Keratinocyte (primary cell): ENCODE measurements around the gene EWSR1. TPM values are rescaled to one million over a fixed set of nuclear protein-coding genes. Genes with fewer than 3 reads are reported as not detected.

ENCODE experiments used
- DNase-seq: peaks from one replicate; pipeline ENCODE4 v3.0.0-alpha.2; 2011; ENCODE audit warnings: low read depth, missing footprints, low spot score
- FAIRE-seq: peaks from 2 replicates; lab custom pipeline; 2011; peaks lifted over from hg19 to GRCh38; lab: Jason Lieb, UNC
- H2AFZ ChIP-seq: 2 replicates; pipeline ENCODE4 v1.6.0; 2012; ENCODE audit warnings: low read length, control low read depth, inconsistent platforms; ENCODE audit not compliant: control insufficient read depth
- H3K27ac ChIP-seq: 2 replicates; pipeline ENCODE4 v1.5.1; 2011; ENCODE audit warnings: low read length; ENCODE audit not compliant: control insufficient read depth, insufficient read depth
- H3K27me3 ChIP-seq: 3 replicates; pipeline ENCODE4 v1.6.0; 2011; ENCODE audit warnings: low read length; ENCODE audit not compliant: control insufficient read depth, insufficient read depth; ENCODE audit errors: extremely low read depth
- H3K36me3 ChIP-seq, 2 experiments: 2 replicates in 1 of 2; 3 replicates in 1 of 2; pipeline ENCODE4 v1.5.1; 2011; ENCODE audit warnings: low read length in 2 of 2, mild to moderate bottlenecking in 1 of 2; ENCODE audit not compliant: control insufficient read depth in 2 of 2, insufficient read depth in 2 of 2; ENCODE audit errors: extremely low read depth in 1 of 2
- H3K4me1 ChIP-seq: 3 replicates; pipeline ENCODE4 v1.5.1; 2011; ENCODE audit warnings: low read length; ENCODE audit not compliant: control insufficient read depth, insufficient read depth; ENCODE audit errors: extremely low read depth
- H3K4me2 ChIP-seq: 3 replicates; pipeline ENCODE4 v1.6.0; 2011; ENCODE audit warnings: low read depth, low read length; ENCODE audit not compliant: control insufficient read depth, insufficient read depth; ENCODE audit errors: extremely low read depth
- H3K4me3 ChIP-seq, 3 experiments: fragments of 200-600 bp in 1 of 3; sonication (generic) in 1 of 3; 2 replicates in 2 of 3; 3 replicates in 1 of 3; pipeline ENCODE4 v1.5.1; 2011 to 2016; ENCODE audit warnings: low read length in 3 of 3, mild to moderate bottlenecking in 3 of 3, control low read depth in 2 of 3, inconsistent platforms in 1 of 3, low read depth in 1 of 3, mixed read lengths in 1 of 3, mixed run types in 1 of 3, moderate library complexity in 1 of 3; ENCODE audit not compliant: control insufficient read depth in 2 of 3, insufficient read depth in 2 of 3; ENCODE audit errors: extremely low read depth in 1 of 3
- H3K79me2 ChIP-seq: 2 replicates; pipeline ENCODE4 v1.6.0; 2012; ENCODE audit warnings: low read length; ENCODE audit not compliant: control insufficient read depth, insufficient read depth
- H3K9ac ChIP-seq: 3 replicates; pipeline ENCODE4 v1.6.0; 2011; ENCODE audit warnings: low read length; ENCODE audit not compliant: control insufficient read depth, insufficient read depth; ENCODE audit errors: extremely low read depth
- H3K9me1 ChIP-seq: 3 replicates; pipeline ENCODE4 v1.6.0; 2011; ENCODE audit warnings: low read length; ENCODE audit not compliant: control insufficient read depth, insufficient read depth; ENCODE audit errors: extremely low read depth
- H3K9me3 ChIP-seq: 2 replicates; pipeline ENCODE4 v1.5.1; 2012; ENCODE audit warnings: low read depth, low read length; ENCODE audit not compliant: control insufficient read depth
- H4K20me1 ChIP-seq: 3 replicates; pipeline ENCODE4 v1.6.0; 2011; ENCODE audit warnings: low read length; ENCODE audit not compliant: control insufficient read depth, insufficient read depth; ENCODE audit errors: extremely low read depth
- CTCF ChIP-seq, 3 experiments: IDR thresholded peaks in 1 of 3; conservative IDR thresholded peaks in 1 of 3; optimal IDR thresholded peaks in 1 of 3; 2 replicates in 2 of 3; 3 replicates in 1 of 3; pipeline versions ENCODE3 to v1.5.1; 2011; ENCODE audit warnings: low read length in 3 of 3, mild to moderate bottlenecking in 3 of 3, moderate library complexity in 2 of 3, control low read depth in 1 of 3, inconsistent platforms in 1 of 3; ENCODE audit not compliant: insufficient read depth in 2 of 3; ENCODE audit errors: extremely low read depth in 1 of 3
- EZH2 ChIP-seq: IDR thresholded peaks from one replicate; pipeline ENCODE4 v1.6.1; 2012; ENCODE audit warnings: inconsistent platforms, mild to moderate bottlenecking, low read length, moderate library complexity
- dilution Hi-C: fragments of 300-500 bp; cut with MboI; formaldehyde crosslinking; loops from one replicate; pipeline ENCODE4 v1.7.0; 2020; ENCODE audit warnings: low sequenced_read_pairs; ENCODE audit not compliant: extremely low pct_ligation_motif_present
- polyA plus RNA-seq, 5 experiments: library from polyadenylated mRNA; depleted of rRNA in 3 of 5; stranded (reverse) in 3 of 5; stranded (forward) in 1 of 5; unstranded in 1 of 5; fragments of >200 nt; gene quantifications; 1 replicate in 1 of 5; 2 replicates in 3 of 5; 3 replicates in 1 of 5; pipeline versions ENCODE4 v1.2.1 to v1.2.3, GENCODE V29; 2011 to 2012; ENCODE audit warnings: missing spikeins in 2 of 5, low read depth in 1 of 5, low replicate concordance in 1 of 5

The EWSR1 gene
- polyA plus RNA-seq, 1 donor (not counting 4 experiments of a cell fraction or from before 2014, with no cell fraction given), result 245 TPM

DNA sequence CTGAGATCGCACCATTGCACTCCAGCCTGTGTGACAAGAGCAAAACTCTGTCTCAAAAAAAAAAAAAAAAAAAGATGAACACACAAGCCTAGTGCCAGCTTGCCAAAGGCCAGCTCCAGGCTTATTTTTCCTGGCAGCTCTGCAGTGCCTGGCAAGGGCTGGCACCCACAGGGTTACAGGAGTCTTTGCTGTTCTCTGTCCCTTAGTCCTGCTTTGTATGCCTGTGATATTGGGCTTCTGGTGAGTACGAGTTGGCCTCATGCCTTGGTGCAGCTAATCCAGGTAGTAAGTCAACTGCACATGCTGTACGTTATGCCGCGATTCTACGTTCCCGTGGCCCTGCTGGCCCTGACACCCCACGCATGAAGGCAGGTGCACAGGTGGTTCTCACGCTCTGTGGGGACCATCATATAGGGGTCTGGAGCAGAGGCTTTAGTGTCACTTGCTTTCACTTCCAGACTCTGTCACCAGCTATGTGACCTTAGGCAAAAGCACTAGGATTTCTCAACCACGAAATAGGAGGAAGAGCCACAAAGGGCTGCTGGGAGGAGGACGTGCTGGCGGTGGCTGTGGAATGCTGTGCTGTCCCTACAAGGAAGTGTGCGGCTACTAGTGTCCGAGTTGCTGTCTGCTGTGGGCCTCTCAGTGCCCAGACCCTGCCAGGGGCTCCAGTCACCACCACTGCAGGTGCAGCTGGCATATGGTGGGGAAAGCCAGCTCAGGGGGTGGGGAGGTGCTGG is 68.9 kb downstream of the EWSR1 start:
- Histone ChIP-seq H3K27ac (no peak overlapping the region), H3K9me3 (no peaks in the 10 kb centered on the region), H4K20me1 (peaks cover 11% of the 10 kb centered on the region), H3K36me3 (peaks cover 28 to 51% of the 10 kb centered on the region in 2 experiments), H3K79me2 (no peaks in the 10 kb centered on the region), H3K9ac (no peak overlapping the region), H3K27me3 (no peaks in the 10 kb centered on the region), H3K4me3 (no peak overlapping the region), H2AFZ (no peak overlapping the region), H3K4me2 (no peak overlapping the region), H3K9me1 (peaks cover 6% of the 10 kb centered on the region), H3K4me1 (peaks cover 29% of the 10 kb centered on the region)
- FAIRE-seq (no peak), DNase-seq (no peak)
- dilution Hi-C loops, result no loop called here
- TF ChIP-seq CTCF (optimal IDR thresholded peaks at IDR 0.05 in 1 of 3, IDR thresholded peaks at IDR 0.05 in 1 of 3, conservative IDR thresholded peaks at IDR 0.05 in 1 of 3; ENCODE audit: extremely low read depth in 1 of 3, insufficient read depth in 2 of 3, low read length in 3 of 3) (no peak), EZH2 (no peak)

DNA sequence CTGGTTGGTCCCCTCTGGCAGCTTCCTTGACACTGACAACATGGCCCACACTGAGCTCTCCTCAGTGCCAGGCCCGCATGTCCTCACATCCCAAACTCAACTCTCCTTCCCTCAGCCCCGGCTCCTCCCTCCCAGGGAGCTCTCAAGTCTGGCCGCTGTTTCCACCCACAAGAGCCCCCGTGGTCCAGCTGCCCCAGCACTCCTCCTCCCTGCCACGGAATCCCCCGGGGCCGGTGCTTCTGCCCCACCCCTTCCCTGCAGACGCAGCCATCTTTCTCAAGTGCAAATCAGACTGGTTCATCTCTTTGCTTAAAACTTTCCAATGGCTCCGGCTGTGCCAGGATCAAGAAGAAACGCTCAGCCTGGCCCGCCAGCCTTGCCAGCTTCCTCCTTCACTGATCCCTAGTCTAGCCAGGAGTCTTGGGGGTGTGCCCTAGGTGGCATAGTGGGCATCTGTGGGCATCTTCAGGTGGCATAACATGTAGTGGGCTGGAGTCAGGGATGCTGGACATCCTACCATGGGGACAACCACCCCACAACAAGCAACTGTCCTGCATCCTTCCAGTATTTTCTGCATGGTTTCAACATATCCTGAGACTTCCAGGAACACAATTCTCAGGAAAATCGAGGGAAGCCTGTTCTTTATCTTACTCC is 69.7 kb downstream of the EWSR1 start:
- Histone ChIP-seq H3K36me3 (peaks cover 29 to 56% of the 10 kb centered on the region in 2 experiments), H3K9me3 (no peaks in the 10 kb centered on the region)

More for the DNA sequence above, 69.7 kb downstream of the EWSR1 start:
- peaks cover 6% of the 10 kb centered on the region for H3K9me1 ChIP-seq
- H3K27ac ChIP-seq, result no peak overlapping the region
- no peak overlapping the region for H3K4me3 ChIP-seq
- H4K20me1 ChIP-seq, result peaks cover 11% of the 10 kb centered on the region
- no peak for FAIRE-seq
- H3K9ac ChIP-seq, result no peak overlapping the region
- no peaks in the 10 kb centered on the region for H3K27me3 ChIP-seq
- H2AFZ ChIP-seq, result no peak overlapping the region
- no peak for DNase-seq
- peaks cover 32% of the 10 kb centered on the region for H3K4me1 ChIP-seq
- H3K79me2 ChIP-seq, result no peaks in the 10 kb centered on the region
- no peak for TF ChIP-seq CTCF (optimal IDR thresholded peaks at IDR 0.05 in 1 of 3, IDR thresholded peaks at IDR 0.05 in 1 of 3, conservative IDR thresholded peaks at IDR 0.05 in 1 of 3; ENCODE audit: extremely low read depth in 1 of 3, insufficient read depth in 2 of 3, low read length in 3 of 3)
- no peak for TF ChIP-seq EZH2
- H3K4me2 ChIP-seq, result no peak overlapping the region
- dilution Hi-C loops, result no loop called here
